Islet of Langerhans (tissue), 1 donor: ENCODE measurements around the gene RNF26.

Source experiments
- FAIRE-seq: peaks from one replicate; lab custom pipeline; 2011; peaks lifted over from hg19 to GRCh38; lab: Jason Lieb, UNC

The RNF26 gene

GRCh38 chr11:119316016-119316728 lies 18.2 kb upstream of the RNF26 start:
- FAIRE-seq = no peak

GRCh38 chr11:119316729-119317591 lies 17.4 kb upstream of the RNF26 start, which contains the start of gene MCAM:
MCAM (minus strand) TSS chr11:119317130; CDS start chr11:119317101, 29 bp downstream.
- no peak for FAIRE-seq

GRCh38 chr11:119317592-119318239 lies 16.6 kb upstream of the RNF26 start:
- no peak for FAIRE-seq

GRCh38 chr11:119318240-119319135 lies 15.8 kb upstream of the RNF26 start:
- FAIRE-seq = no peak

DNA sequence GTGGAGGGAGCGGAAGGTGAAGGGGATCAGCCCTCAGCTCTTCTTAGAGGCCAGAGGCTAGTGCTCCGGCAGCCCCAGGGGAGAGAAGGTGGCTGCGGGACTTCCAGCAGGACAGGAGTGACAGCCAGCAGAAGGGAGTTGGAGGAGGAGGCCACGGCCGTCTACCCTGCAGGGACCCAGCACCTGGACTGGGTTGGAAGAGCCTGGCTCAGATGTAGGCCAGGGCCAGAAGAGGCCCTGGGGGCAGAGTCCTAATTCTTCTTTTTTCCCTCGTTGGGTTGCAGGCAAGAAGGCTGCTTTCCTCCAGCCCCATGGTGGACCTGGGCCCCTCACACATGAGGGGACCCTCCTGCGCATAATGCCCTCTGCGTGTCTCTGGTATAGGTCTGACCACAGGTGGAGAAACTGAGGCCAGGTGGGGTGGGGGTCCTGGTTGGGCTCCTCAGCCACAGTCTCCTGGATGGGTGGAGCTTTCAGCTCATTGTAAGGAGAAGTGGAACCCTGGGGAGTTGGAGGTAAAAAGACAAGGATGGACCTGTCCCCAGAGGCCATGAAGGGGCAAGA lies 15.1 kb upstream of the RNF26 start:
- FAIRE-seq = no peak

GRCh38 chr11:119319700-119320239 lies 14.6 kb upstream of the RNF26 start:
- FAIRE-seq = no peak

DNA sequence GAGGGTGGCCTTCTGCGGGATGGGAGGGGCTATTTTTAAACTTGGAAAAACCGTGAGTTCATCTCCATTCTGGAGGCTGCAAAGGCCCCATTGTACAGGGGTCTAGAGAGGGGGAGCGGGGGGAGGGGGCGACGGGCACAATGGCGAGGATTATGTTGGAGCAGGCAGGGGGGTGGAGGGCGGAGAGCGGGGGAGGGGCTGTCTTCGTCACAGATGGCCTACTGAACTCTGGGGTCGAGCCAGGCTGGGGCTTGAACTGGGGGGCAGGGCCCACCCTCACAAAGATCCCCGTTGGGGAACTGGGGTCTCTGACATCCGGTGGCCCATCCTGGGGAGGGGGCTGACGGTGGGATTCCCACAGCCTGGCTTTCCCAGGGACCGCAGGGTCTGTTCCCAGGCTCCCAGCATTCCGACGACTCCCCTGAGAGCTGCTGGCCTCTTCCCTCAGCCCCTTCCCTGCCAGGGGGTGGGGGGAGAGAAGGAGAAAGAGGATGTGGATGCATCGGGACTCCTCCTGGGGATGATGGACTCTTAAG lies 14.0 kb upstream of the RNF26 start:
- no peak for FAIRE-seq

DNA sequence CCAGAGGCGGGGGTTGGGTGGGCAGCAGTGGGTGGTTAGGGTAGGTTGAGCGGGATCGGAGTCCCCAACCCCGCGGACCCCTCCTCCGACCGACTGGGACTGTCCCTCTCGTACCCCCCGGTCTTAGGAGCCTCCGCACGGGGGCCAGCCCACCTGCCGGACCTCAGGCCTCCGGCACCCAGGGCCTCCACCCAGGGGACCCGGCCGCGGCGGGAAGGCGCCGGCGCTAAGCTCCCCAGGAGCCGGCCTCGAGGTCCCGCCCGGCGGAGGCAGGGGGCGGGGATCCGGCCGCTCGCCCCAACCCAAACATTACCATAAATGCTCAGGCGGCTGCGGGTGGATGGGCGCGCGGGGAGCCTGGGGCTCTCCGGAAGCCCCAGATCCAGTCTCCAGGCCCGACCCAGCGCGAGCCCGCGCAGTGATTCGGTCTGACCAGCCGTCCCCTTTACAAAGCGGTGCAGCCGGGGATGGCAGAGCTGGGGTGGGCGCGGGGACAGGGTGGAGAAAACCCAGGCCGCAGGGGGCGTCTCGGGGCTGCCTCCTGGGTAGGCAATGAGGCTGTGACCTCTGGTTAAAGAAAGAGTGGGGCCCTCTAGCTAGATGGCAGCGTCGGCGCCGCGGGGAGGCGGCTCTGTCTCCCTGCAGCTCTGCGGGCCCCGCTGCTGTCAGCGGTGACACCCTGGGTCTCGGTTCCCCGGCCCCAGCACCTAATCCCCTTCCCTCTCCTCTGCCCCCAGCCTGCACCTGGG lies 13.4 kb upstream of the RNF26 start:
- FAIRE-seq = no peak

GRCh38 chr11:119322360-119322739 lies 12.0 kb upstream of the RNF26 start:
- FAIRE-seq = no peak

DNA sequence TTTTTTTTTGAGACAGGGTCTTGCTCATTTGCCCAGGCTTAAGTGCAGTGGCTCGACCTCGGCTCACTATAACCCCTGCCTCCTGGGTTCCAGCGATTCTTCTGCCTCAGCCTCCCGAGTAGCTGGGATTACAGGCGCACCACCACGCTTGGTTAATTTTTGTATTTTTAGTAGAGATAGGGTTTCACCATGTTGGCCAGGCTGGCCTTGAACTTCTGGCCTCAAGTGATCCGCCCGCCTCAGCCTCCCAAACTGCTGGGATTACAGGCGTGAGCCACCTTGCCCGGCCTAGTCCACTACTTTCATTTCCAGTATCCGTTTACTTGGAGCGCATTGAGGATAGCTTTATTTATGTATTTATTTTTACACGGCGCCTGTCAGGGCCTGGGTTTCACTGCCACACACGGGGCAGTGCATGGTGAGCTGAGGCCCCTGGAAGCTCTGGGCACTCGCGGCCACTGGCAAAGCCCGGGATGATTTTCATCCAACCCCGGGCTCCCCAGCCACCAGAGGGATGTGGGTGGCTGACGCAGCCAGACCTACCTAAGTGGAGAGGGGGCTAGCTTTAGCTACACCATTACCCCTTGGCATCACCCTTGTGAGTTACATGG lies 11.3 kb upstream of the RNF26 start:
- FAIRE-seq = no peak

- no peak for FAIRE-seq
Observed at GRCh38 chr11:119323532-119324033, 10.7 kb upstream of the RNF26 start.

- no peak for FAIRE-seq
Observed at GRCh38 chr11:119324189-119324588, 10.1 kb upstream of the RNF26 start.

- FAIRE-seq = no peak
Observed at GRCh38 chr11:119329320-119329719, 5.0 kb upstream of the RNF26 start.

DNA sequence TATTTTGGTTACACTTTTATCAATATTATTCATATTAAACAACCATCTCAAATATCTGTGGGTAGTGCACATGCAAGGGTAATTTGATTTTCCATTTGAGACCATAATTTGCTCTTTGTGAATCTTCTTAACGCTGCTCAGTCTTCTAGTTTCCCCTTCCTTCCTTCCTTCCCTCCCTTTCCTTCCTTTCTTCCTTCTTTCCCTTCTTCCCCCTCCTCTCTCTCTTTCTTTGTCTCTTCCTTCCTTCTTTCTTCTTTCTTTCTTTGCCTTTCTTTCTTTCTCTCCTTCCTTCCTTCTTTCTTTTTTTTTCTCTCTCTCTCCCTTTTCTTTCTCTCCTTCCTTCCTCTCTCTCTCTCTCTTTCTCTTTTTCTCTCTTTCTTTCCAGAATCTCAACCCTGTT lies 4.1 kb upstream of the RNF26 start:
- no peak for FAIRE-seq

DNA sequence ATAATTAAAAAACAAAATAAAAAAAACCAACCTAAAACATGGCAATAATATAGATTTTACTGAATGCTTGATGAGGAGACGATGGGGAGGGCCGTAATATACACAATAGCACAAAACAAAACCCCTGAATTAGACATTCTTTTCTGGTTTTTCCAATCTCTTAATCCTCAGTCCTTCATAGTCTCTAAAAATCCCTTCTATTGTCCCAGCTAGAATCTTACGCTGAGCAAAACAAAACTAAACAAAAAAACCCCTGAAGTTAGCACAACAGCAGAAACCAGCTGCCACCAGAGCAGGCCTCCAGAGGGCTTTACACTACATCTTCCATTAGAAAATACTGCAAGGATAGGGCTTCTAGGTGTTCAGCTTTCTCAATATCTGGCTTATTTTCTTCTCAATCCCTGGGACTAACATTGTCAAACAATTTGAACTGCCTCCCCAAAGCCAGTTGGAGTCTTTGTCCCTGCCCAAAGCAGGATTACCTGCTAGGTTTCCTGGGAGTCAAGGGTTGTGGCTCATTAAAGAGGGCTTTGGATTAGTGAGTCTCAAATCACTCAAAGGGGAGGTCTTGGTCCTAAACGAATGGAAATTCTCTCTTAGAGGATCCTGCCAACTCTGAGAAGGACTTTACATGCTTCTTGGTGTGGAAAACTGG lies 2.1 kb upstream of the RNF26 start:
- FAIRE-seq = no peak

DNA sequence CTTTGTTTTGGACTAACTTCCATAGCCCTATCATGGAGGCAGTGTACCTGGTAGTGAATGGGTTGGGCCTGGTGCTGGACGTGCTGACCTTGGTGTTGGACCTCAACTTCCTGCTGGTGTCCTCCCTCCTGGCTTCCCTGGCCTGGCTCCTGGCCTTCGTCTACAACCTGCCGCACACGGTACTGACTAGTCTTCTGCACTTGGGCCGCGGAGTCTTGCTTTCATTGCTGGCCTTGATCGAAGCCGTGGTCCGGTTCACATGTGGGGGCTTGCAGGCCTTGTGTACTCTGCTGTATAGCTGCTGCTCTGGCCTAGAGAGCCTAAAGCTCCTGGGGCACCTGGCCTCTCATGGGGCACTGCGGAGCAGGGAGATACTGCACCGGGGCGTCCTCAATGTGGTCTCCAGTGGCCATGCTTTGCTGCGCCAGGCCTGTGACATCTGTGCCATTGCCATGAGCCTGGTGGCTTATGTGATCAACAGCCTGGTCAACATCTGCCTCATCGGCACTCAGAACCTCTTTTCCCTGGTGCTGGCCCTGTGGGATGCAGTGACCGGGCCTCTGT lies 846 bp downstream of the RNF26 start:
- FAIRE-seq = no peak

DNA sequence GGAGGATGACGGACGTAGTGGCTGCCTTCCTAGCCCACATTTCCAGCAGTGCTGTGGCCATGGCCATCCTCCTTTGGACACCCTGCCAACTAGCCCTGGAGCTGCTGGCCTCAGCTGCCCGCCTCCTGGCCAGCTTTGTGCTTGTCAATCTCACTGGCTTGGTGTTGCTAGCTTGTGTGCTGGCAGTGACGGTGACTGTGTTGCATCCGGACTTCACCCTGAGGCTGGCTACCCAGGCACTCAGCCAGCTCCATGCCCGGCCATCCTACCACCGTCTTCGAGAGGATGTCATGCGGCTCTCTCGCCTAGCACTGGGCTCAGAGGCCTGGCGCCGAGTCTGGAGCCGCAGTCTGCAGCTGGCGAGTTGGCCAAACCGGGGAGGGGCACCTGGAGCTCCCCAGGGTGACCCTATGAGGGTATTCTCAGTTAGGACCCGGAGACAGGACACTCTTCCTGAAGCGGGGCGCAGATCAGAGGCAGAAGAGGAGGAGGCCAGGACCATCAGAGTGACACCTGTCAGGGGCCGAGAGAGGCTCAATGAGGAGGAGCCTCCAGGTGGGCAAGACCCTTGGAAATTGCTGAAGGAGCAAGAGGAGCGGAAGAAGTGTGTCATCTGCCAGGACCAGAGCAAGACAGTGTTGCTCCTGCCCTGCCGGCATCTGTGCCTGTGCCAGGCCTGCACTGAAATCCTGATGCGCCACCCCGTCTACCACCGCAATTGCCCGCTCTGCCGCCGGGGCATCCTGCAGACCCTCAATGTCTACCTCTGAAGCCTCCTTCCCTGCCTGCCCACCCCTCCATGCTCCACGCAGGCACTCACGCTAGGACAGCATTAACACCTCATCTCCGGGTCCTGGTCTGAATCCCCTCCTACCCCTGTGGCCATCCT lies 1.6 kb downstream of the RNF26 start:
- FAIRE-seq = no peak
